Astrocyte (in vitro differentiated cells and primary cell): ENCODE results near the gene IFT20.

Experiments used
- CTCF ChIP-seq: IDR thresholded peaks from 2 replicates; pipeline ENCODE4 v1.5.1; 2011; ENCODE audit warnings: low read depth, mild to moderate bottlenecking, inconsistent platforms, low read length, moderate library complexity; ENCODE audit not compliant: insufficient read depth
- EZH2 ChIP-seq: IDR thresholded peaks from 2 replicates; pipeline ENCODE4 v1.6.1; 2012; ENCODE audit warnings: mild to moderate bottlenecking, low read length, inconsistent platforms; ENCODE audit not compliant: insufficient read depth

- TF ChIP-seq CTCF = no peak
- TF ChIP-seq EZH2 = no peak
Measured at GRCh38 chr17:28338056-28338768, 2.9 kb upstream of the IFT20 start.
